Uterus (tissue), 4 donors: ENCODE measurements around the gene ZNF710. TPM values are rescaled to one million over a fixed set of nuclear protein-coding genes. Genes with fewer than 3 reads are reported as not detected.
"Not testable (repeated sequence)": the region's sequence is repeated elsewhere in the genome, so short reads cannot be mapped to it uniquely, and the experiment has no call there.

Source experiments
- DNase-seq, 2 donors: peaks; one replicate each; pipeline ENCODE4 v3.0.0-alpha.2; 2019 to 2020
- H3K27ac ChIP-seq, 2 donors: fragments of 200-600 bp; sonication (generic); 1 replicate in 1 of 2; 2 replicates in 1 of 2; pipeline ENCODE4 v1.5.1; 2016 to 2018
- H3K27me3 ChIP-seq, 2 donors: fragments of 200-600 bp; sonication (generic); one replicate each; pipeline ENCODE4 v1.5.1; 2018 to 2019; ENCODE audit warnings: control low read depth in 1 of 2
- H3K36me3 ChIP-seq, 2 donors: fragments of 200-600 bp; sonication (generic); one replicate each; pipeline ENCODE4 v1.5.1; 2019; ENCODE audit warnings: control low read depth in 1 of 2
- H3K4me1 ChIP-seq, 2 donors: fragments of 200-600 bp; sonication (generic); one replicate each; pipeline ENCODE4 v1.5.1; 2018 to 2019; ENCODE audit warnings: control low read depth in 1 of 2
- H3K4me3 ChIP-seq, 2 donors: fragments of 200-600 bp; sonication (generic); 1 replicate in 1 of 2; 2 replicates in 1 of 2; pipeline ENCODE4 v1.5.1; 2018 to 2019; ENCODE audit warnings: mild to moderate bottlenecking in 1 of 2
- H3K9me3 ChIP-seq, 2 donors: fragments of 200-600 bp; sonication (generic); one replicate each; pipeline ENCODE4 v1.5.1; 2019; ENCODE audit warnings: control low read depth in 1 of 2
- POLR2A ChIP-seq, 2 donors: fragments of 450-650 bp; IDR thresholded peaks; one replicate each; pipeline ENCODE4 v1.6.1; 2016; ENCODE audit warnings: antibody characterized with exemption in 2 of 2, mild to moderate bottlenecking in 1 of 2, moderate library complexity in 1 of 2
- intact Hi-C: fragments of 100-400 bp; cut with DNase I; formaldehyde crosslinking; loops from one replicate; pipeline ENCODE4 v1.15.1; 2023; ENCODE audit warnings: low total_unique reads
- total RNA-seq, 4 donors: library from RNA; depleted of rRNA in 3 of 4; stranded (reverse); fragments of >200 nt in 3 of 4; gene quantifications; one replicate each; pipeline versions ENCODE4 v1.1.0 to v1.2.4, GENCODE V29; 2014 to 2023
- TF ChIP-seq, protein P1 (sequence below), 4 experiments: fragments of 200-600 bp in 2 of 4; fragments of 450-650 bp in 2 of 4; sonication (generic) in 2 of 4; IDR thresholded peaks; one replicate each; pipeline ENCODE4 v1.5.1; 2016 to 2019; ENCODE audit warnings: antibody characterized with exemption in 4 of 4, mild to moderate bottlenecking in 2 of 4, moderate library complexity in 1 of 4
- donor health status: DM: yes; HTN: yes; CAD: no.

The ZNF710 gene
- total RNA-seq, 4 donors from 2014 or later, result 2.3 to 22.2 (median 8.4) TPM

- Histone ChIP-seq H3K4me3 (no peak overlapping the region), H3K36me3 (no peaks in the 10 kb centered on the region), H3K27ac (no peak overlapping the region), H3K9me3 (no peaks in the 10 kb centered on the region), H3K27me3 (no peaks in the 10 kb centered on the region), H3K4me1 (no peaks in the 10 kb centered on the region)
- TF ChIP-seq POLR2A (IDR thresholded peaks at IDR 0.05), result no peak
- TF ChIP-seq, protein P1, sequence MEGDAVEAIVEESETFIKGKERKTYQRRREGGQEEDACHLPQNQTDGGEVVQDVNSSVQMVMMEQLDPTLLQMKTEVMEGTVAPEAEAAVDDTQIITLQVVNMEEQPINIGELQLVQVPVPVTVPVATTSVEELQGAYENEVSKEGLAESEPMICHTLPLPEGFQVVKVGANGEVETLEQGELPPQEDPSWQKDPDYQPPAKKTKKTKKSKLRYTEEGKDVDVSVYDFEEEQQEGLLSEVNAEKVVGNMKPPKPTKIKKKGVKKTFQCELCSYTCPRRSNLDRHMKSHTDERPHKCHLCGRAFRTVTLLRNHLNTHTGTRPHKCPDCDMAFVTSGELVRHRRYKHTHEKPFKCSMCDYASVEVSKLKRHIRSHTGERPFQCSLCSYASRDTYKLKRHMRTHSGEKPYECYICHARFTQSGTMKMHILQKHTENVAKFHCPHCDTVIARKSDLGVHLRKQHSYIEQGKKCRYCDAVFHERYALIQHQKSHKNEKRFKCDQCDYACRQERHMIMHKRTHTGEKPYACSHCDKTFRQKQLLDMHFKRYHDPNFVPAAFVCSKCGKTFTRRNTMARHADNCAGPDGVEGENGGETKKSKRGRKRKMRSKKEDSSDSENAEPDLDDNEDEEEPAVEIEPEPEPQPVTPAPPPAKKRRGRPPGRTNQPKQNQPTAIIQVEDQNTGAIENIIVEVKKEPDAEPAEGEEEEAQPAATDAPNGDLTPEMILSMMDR (IDR thresholded peaks at IDR 0.05), result no peak
- no peak for DNase-seq
- intact Hi-C loops, result no loop called here
These were observed 25.5 kb upstream of the ZNF710 start for GRCh38 chr15:89975482-89976245.

DNA sequence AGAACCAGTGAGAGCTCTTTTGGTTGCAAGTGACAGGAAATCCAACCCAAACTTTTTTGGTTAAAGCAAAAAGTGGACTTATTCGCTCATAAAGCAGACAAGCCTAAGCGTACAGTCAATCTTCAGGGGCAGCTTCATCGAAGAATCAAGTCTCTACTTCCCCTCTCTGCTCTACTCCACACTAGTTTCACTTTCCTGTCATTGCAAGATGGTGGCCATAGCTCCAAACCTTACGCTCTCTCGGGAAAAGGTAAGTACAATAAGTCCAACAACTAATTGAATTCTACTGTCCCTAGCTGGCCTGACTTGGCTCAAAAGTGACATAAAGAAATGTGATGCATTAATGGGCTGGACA is 24.9 kb upstream of the ZNF710 start:
- Histone ChIP-seq H3K4me1 (no peaks in the 10 kb centered on the region), H3K9me3 (no peaks in the 10 kb centered on the region), H3K27me3 (no peaks in the 10 kb centered on the region), H3K4me3 (no peak overlapping the region), H3K36me3 (no peaks in the 10 kb centered on the region), H3K27ac (no peak overlapping the region)
- no peak for DNase-seq
- TF ChIP-seq, protein P1 (IDR thresholded peaks at IDR 0.05), result no peak
- TF ChIP-seq POLR2A (IDR thresholded peaks at IDR 0.05), result no peak
- intact Hi-C loops, result no loop called here

DNA sequence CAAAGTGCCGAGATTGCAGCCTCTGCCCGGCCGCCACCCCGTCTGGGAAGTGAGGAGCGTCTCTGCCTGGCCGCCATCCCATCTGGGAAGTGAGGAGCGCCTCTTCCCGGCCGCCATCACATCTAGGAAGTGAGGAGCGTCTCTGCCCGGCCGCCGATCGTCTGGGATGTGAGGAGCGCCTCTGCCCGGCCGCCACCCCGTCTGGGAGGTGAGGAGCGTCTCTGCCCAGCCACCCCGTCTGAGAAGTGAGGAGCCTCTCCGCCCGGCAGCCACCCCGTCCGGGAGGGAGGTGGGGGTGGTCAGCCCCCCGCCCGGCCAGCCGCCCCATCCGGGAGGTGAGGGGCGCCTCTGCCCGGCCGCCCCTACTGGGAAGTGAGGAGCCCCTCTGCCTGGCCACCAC is 23.3 kb upstream of the ZNF710 start:
- DNase-seq, H3K27me3 ChIP-seq, H3K36me3 ChIP-seq, H3K4me3 ChIP-seq, H3K4me1 ChIP-seq, H3K27ac ChIP-seq, H3K9me3 ChIP-seq, intact Hi-C loops: not testable (repeated sequence)

GRCh38 chr15:89978914-89979313 is 22.2 kb upstream of the ZNF710 start:
- H3K27ac ChIP-seq, result no peak overlapping the region
- no peak for DNase-seq
- H3K9me3 ChIP-seq, result no peaks in the 10 kb centered on the region
- H3K4me3 ChIP-seq, result no peak overlapping the region
- H3K4me1 ChIP-seq, result no peaks in the 10 kb centered on the region
- TF ChIP-seq, protein P1 (IDR thresholded peaks at IDR 0.05), result no peak
- no peak for TF ChIP-seq POLR2A (IDR thresholded peaks at IDR 0.05)
- no peaks in the 10 kb centered on the region for H3K36me3 ChIP-seq
- H3K27me3 ChIP-seq, result no peaks in the 10 kb centered on the region
- intact Hi-C loops, result no loop called here

DNA sequence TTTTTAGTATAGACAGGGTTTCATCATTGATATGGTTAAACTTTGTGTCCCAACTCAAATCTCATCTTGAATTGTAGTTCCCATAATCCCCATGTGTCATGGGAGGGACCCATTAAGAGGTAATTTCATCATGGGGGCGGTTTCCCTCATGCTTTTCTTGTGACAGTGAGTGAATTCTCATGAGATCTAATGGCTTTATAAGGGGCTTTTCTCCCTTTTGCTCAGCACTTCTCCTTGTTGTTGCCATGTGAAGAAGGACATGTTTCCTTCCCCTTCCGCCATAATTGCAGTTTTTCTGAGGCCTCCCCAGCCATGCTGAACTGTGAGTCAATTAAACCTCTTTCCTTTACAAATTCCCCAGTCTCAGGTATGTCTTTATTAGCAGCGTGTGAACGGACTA is 20.2 kb upstream of the ZNF710 start:
- Histone ChIP-seq H3K27ac (no peak overlapping the region), H3K36me3 (no peaks in the 10 kb centered on the region), H3K9me3 (no peaks in the 10 kb centered on the region), H3K27me3 (no peaks in the 10 kb centered on the region), H3K4me3 (no peak overlapping the region), H3K4me1 (no peaks in the 10 kb centered on the region)
- no peak for DNase-seq
- TF ChIP-seq, protein P1 (IDR thresholded peaks at IDR 0.05), result no peak
- no peak for TF ChIP-seq POLR2A (IDR thresholded peaks at IDR 0.05)
- intact Hi-C loops, result no loop called here
